IPS DF 6.9 (cell line): Measurements from ENCODE around the gene CADM3.

Experiments used
- DNase-seq: peaks from one replicate; pipeline ENCODE4 v3.0.0-alpha.2; 2013; ENCODE audit warnings: low read depth, low spot score
- H3K27ac ChIP-seq: one replicate; pipeline ENCODE4 v1.5.1; 2013; ENCODE audit warnings: low read length, control low read depth
- H3K27me3 ChIP-seq: 2 replicates; pipeline ENCODE4 v1.6.1; 2013; ENCODE audit warnings: mild to moderate bottlenecking, low read length; ENCODE audit not compliant: control insufficient read depth, insufficient read depth
- H3K36me3 ChIP-seq: 2 replicates; pipeline ENCODE4 v1.6.1; 2013; ENCODE audit warnings: low read length; ENCODE audit not compliant: control insufficient read depth, insufficient read depth
- H3K4me1 ChIP-seq: 2 replicates; pipeline ENCODE4 v1.6.1; 2013; ENCODE audit warnings: low read length; ENCODE audit not compliant: control insufficient read depth, insufficient read depth
- H3K4me3 ChIP-seq: 2 replicates; pipeline ENCODE4 v1.5.1; 2013; ENCODE audit warnings: mild to moderate bottlenecking, low read length
- H3K9me3 ChIP-seq: 2 replicates; pipeline ENCODE4 v1.6.1; 2013; ENCODE audit warnings: low read length, inconsistent platforms; ENCODE audit not compliant: control insufficient read depth, insufficient read depth
- WGBS: extraction: QIAGEN DNeasy Blood & Tissue Kit; methylation state at CpG from one replicate; pipeline ENCODE4 v1.1.7; 2013; ENCODE audit warnings: mixed read lengths, missing lambda C conversion rate; ENCODE audit not compliant: insufficient read length, insufficient coverage; 5-methylcytosine and 5-hydroxymethylcytosine counted together

CADM3 gene

DNA sequence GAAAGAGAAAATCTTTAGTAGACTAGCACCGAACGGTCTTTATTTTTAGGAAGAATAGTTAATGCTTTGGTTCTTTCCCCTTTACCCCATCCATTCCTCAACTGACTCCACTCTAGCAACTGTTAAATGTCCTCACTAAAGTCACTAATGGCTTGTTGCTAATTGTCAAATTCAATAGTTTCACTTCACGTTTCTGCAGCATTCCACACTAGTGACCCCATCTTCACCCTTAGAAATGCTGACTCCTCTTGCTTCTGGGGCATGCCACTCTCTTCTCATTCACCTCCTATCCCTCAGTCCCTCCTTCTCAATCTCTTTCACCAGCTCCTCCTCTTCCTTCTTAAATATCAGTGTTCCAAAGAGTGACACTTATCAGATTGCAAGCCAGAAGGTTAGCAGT lies 19.4 kb upstream of the CADM3 start:
- no peak overlapping the region for H3K27ac ChIP-seq
- no CpG with 5 or more reads among the region's 3 CpGs for WGBS
- H3K36me3 ChIP-seq: no peaks in the 10 kb centered on the region
- no peaks in the 10 kb centered on the region for H3K4me1 ChIP-seq
- no peaks in the 10 kb centered on the region for H3K9me3 ChIP-seq
- no peak overlapping the region for H3K4me3 ChIP-seq
- DNase-seq: no peak
- no peaks in the 10 kb centered on the region for H3K27me3 ChIP-seq

GRCh38 chr1:159161001-159161718 lies 10.3 kb upstream of the CADM3 start:
- Histone ChIP-seq H3K9me3 (no peaks in the 10 kb centered on the region), H3K4me3 (no peak overlapping the region), H3K36me3 (no peaks in the 10 kb centered on the region), H3K4me1 (peaks cover 2% of the 10 kb centered on the region; the same call in 1 of the 2 replicates), H3K27me3 (no peaks in the 10 kb centered on the region), H3K27ac (no peak overlapping the region)
- WGBS: no CpG with 5 or more reads among the region's 4 CpGs
- no peak for DNase-seq

DNA sequence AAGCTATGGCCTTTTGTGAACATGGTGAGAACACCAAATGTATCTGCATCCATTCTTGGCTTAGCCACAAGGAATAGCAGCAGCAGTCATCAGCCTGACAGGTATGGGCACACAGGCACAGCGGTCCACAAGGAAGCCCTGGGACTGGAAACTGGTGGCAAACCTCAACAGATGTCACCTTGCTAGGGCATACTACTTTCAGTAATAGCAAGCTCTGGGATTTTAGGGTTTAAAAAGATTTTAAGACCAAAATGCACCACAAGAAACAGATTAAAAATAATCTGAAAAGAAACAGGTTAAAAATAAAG lies 9.7 kb upstream of the CADM3 start:
- H3K27me3 ChIP-seq: no peaks in the 10 kb centered on the region
- no peak overlapping the region for H3K27ac ChIP-seq
- peaks cover 2% of the 10 kb centered on the region; the same call in 1 of the 2 replicates for H3K4me1 ChIP-seq
- no peaks in the 10 kb centered on the region for H3K9me3 ChIP-seq
- no CpG with 5 or more reads among the region's 1 CpG for WGBS
- H3K4me3 ChIP-seq: no peak overlapping the region
- no peak for DNase-seq
- H3K36me3 ChIP-seq: no peaks in the 10 kb centered on the region

DNA sequence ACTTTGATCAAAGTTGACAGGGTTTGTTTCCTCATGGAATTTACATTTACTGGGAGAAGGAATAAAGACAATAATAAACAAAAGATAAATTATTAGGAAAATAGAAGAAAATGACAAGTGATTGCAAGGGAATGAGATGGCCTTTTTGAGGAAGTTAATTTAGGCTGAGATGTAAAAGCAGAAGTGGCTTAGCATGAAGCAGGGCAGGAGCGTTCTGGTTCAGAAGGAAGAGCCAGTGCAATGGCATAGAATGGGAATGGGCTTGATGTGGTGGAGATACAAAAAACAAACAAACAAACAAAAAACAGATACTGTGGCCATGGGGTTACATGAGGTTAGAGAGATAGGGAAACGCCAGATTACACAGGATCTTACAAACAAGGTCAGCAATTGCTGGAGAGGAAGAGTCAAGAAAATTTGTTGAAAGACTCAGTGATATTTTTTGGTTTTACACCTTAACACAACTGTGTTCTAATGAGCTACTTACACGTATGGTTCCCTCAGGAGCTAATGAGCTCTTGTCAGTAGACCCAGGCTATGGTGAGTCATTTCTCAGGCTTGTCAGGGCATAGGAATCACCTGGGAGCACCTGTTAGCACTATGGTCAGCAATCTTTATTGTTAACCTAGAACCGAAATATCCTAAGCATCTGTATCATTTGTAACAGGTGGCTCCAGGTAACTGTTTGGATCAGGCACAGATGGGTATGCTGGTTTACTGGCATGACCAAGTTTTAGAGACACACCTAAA lies 8.7 kb upstream of the CADM3 start:
- no peak for DNase-seq
- Histone ChIP-seq H3K9me3 (no peaks in the 10 kb centered on the region), H3K4me3 (no peak overlapping the region), H3K27me3 (no peaks in the 10 kb centered on the region), H3K4me1 (peaks cover 2% of the 10 kb centered on the region; the same call in 1 of the 2 replicates), H3K27ac (no peak overlapping the region), H3K36me3 (no peaks in the 10 kb centered on the region)
- WGBS: no CpG with 5 or more reads among the region's 4 CpGs

GRCh38 chr1:159163614-159164228 lies 7.7 kb upstream of the CADM3 start:
- WGBS: no CpG with 5 or more reads among the region's 9 CpGs
- Histone ChIP-seq H3K4me1 (peaks cover 2% of the 10 kb centered on the region; the same call in 1 of the 2 replicates), H3K27ac (no peak overlapping the region), H3K9me3 (no peaks in the 10 kb centered on the region), H3K36me3 (no peaks in the 10 kb centered on the region), H3K4me3 (no peak overlapping the region), H3K27me3 (no peaks in the 10 kb centered on the region)
- no peak for DNase-seq

GRCh38 chr1:159168043-159168442 lies 3.4 kb upstream of the CADM3 start:
- Histone ChIP-seq H3K36me3 (no peaks in the 10 kb centered on the region), H3K27ac (no peak overlapping the region), H3K9me3 (no peaks in the 10 kb centered on the region), H3K4me3 (no peak overlapping the region), H3K4me1 (peaks cover 2% of the 10 kb centered on the region; the same call in 1 of the 2 replicates), H3K27me3 (no peaks in the 10 kb centered on the region)
- WGBS: no CpG with 5 or more reads among the region's 4 CpGs
- no peak for DNase-seq

DNA sequence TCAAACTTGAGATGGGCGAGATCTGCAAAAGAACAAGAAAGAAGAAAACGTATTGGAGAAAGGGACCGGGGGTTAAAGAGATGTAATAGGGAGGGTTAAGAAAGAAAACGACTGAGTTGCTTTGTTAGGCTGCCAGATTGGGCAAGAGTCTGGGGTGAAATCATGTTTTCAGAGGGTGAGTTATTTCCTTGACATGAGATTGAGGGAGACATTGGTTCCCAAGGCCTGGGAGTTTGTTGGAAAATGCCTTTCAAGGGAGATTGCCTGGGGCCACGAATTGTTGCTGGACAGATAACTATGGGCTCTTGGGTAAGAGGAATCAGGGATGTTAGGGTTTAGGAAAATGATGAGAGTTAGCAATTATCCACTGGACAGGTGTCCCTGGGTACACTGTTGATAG lies 776 bp upstream of the CADM3 start:
- Histone ChIP-seq H3K27ac (no peak overlapping the region), H3K4me1 (peaks cover 3% of the 10 kb centered on the region), H3K27me3 (no peaks in the 10 kb centered on the region), H3K36me3 (no peaks in the 10 kb centered on the region), H3K4me3 (no peak overlapping the region), H3K9me3 (no peaks in the 10 kb centered on the region)
- WGBS: 100% methylated on average over 3 of the region's 5 CpGs
- DNase-seq: no peak

GRCh38 chr1:159171688-159172501 lies 480 bp downstream of the CADM3 start:
- H3K9me3 ChIP-seq: no peaks in the 10 kb centered on the region
- no peaks in the 10 kb centered on the region for H3K27me3 ChIP-seq
- H3K4me1 ChIP-seq: peaks cover 3% of the 10 kb centered on the region
- no CpG with 5 or more reads among the region's 49 CpGs for WGBS
- peak overlapping the region; percentile 92 for H3K4me3 ChIP-seq
- H3K36me3 ChIP-seq: no peaks in the 10 kb centered on the region
- DNase-seq: no peak
- H3K27ac ChIP-seq: no peak overlapping the region

DNA sequence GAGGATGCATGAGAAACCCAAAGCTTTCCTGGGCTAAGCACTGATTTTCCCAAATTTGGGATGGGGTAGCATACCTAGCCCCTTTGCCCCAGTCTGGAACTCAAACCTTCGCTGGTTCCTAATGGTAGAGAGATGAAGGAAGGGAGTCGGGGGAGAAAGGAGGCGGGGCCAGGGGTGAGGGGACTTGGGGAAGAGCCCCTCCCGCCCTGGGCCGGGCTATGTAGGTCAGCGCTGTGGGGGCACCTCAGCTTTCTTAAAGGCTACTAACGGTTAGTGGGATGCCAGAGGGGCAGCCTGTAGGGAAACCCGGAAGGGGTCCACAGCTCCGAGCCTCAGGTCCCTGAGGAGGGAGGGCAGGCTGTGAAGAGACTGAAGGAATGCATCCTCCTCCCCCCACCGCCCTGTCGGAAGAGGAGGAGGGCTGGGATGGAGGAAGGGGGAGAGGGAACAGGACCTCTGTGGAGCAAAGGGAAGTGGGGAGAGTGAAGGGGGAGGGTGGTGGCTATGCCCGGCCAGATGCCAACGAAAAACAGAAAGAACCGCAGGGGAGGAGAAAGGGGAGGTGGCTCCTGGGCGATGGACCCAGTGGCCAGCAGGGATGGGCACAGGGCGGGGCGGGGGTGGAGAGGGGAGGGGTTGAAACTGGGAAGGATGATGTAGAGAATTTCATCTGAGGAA lies 1.3 kb downstream of the CADM3 start:
- H3K4me1 ChIP-seq: peaks cover 3% of the 10 kb centered on the region
- peak overlapping the region; percentile 92; the same call in 1 of the 2 replicates for H3K4me3 ChIP-seq
- no peak overlapping the region for H3K27ac ChIP-seq
- DNase-seq: no peak
- H3K36me3 ChIP-seq: no peaks in the 10 kb centered on the region
- H3K9me3 ChIP-seq: no peaks in the 10 kb centered on the region
- H3K27me3 ChIP-seq: no peaks in the 10 kb centered on the region
- WGBS: no CpG with 5 or more reads among the region's 17 CpGs

- Histone ChIP-seq H3K4me3 (peak overlapping the region; percentile 92; the same call in 1 of the 2 replicates), H3K4me1 (peaks cover 3% of the 10 kb centered on the region), H3K27me3 (no peaks in the 10 kb centered on the region), H3K27ac (no peak overlapping the region), H3K9me3 (no peaks in the 10 kb centered on the region), H3K36me3 (no peaks in the 10 kb centered on the region)
- no CpG with 5 or more reads among the region's 7 CpGs for WGBS
- DNase-seq: no peak
Observed at GRCh38 chr1:159173320-159173719, 1.9 kb downstream of the CADM3 start.
